Cardiac muscle cell (in vitro differentiated cells and primary cell): ENCODE measurements around the gene TSFM. TPM values are rescaled to one million over a fixed set of nuclear protein-coding genes. Genes with fewer than 3 reads are reported as not detected.

Experiments used
- DNase-seq, 2 donors: peaks; one replicate each; pipeline versions ENCODE4 v3.0.0 to v3.0.0-alpha.2; 2010 to 2017; ENCODE audit warnings: low read depth in 1 of 2, low spot score in 1 of 2
- H3K27ac ChIP-seq: fragments of 200-600 bp; sonication (generic); 2 replicates; pipeline ENCODE4 v1.5.1; 2016
- H3K27me3 ChIP-seq: fragments of 200-600 bp; sonication (generic); 2 replicates; pipeline ENCODE4 v1.6.0; 2016; ENCODE audit warnings: control low read depth
- H3K36me3 ChIP-seq: fragments of 200-600 bp; sonication (generic); 2 replicates; pipeline ENCODE4 v1.5.1; 2016; ENCODE audit warnings: control low read depth
- H3K4me1 ChIP-seq: fragments of 200-600 bp; sonication (generic); 2 replicates; pipeline ENCODE4 v1.8.1; 2017; ENCODE audit warnings: low read depth, mild to moderate bottlenecking, mixed run types
- H3K4me3 ChIP-seq: fragments of 200-600 bp; sonication (generic); 2 replicates; pipeline ENCODE4 v1.5.1; 2016; ENCODE audit warnings: mild to moderate bottlenecking
- H3K9me3 ChIP-seq: fragments of 200-600 bp; sonication (generic); 2 replicates; pipeline ENCODE4 v1.5.1; 2017; ENCODE audit warnings: low read depth, mild to moderate bottlenecking, control low read depth
- CTCF ChIP-seq: IDR thresholded peaks from 2 replicates; pipeline ENCODE4 v1.5.1; 2012; ENCODE audit warnings: low read depth, mild to moderate bottlenecking, low read length
- polyA plus RNA-seq: library from polyadenylated mRNA; unstranded; fragments of >200 nt; fragmentation: Nextera tagmentation; extraction: Ambion mirVana; gene quantifications from 2 replicates; pipeline ENCODE4 v1.2.1, GENCODE V29; 2016
- total RNA-seq: library from RNA; depleted of rRNA; stranded (reverse); fragments of >200 nt; gene quantifications from 2 replicates; pipeline ENCODE4 v1.2.3, GENCODE V29; 2016

The TSFM gene
- total and polyA plus RNA-seq, 2 experiments from 2014 or later = 22.6 to 66.7 TPM

DNA sequence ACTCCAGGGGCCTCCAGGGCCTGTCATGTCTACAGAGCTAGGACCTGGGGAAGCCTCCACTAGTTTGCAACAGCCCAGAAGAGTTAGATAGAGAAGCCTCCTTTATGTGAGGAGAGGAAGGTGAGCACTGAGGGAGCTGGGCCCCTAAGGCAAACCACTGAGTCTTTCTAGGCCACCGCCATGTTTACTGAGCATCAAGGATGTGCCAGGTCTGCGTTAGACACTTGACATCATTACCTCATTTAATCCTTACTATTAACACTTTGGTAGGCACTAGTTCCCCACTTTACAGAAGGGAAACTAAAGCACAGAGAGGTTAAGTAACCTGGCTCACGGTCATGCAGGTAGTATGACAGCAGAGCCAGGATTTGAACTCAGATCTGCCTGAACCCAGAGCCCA, 51.1 kb downstream of the TSFM start:
- peaks cover 62% of the 10 kb centered on the region for H3K4me1 ChIP-seq
- no peak for DNase-seq
- H3K27ac ChIP-seq = peak overlapping the region; percentile 73

DNA sequence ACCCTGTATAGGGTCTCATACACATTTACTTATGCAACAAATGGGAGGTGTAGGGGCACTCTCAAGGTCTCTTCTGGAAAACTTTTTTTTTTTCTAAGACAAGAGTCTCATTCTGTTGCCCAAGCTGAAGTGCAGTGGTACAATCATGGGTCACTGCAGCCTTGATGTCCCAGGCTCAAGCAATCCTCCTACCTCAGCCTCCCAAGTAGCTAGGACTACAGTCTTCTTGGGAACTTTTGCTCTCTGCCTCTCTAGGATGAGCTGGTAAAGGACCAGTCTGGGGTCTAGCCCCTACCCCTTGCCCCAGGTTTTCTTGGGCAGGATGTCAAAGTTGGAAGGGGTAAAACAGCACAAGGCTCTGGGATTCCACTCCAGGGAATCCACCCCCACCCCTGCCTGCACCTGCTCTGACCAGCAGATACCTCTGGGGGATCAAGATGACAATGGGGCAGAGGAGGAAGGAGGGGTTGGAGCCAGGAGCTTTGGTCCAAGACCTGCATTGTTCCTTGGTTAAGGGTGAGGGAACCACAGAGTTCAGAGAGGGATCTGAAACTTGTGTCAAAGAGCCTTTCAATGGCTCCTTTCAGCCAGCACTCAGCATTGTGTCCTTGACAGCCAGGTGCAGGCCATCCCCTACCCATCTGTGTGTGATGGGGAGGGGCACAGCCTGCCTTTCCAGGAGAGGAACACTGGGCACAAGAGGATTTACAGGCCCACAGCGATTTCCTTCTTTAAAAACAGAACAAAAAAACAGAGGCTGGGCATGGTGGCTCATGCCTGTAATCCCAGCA, 51.7 kb downstream of the TSFM start:
- Histone ChIP-seq H3K4me3 (no peak overlapping the region), H3K9me3 (no peaks in the 10 kb centered on the region), H3K27ac (peak overlapping the region; percentile 73), H3K27me3 (no peaks in the 10 kb centered on the region), H3K36me3 (peaks cover 1% of the 10 kb centered on the region), H3K4me1 (peaks cover 68% of the 10 kb centered on the region)
- DNase-seq = no peak
- no peak for TF ChIP-seq CTCF

More for the DNA sequence above, 51.1 kb downstream of the TSFM start:
- Histone ChIP-seq H3K36me3 (peaks cover 7% of the 10 kb centered on the region), H3K4me3 (no peak overlapping the region), H3K9me3 (no peaks in the 10 kb centered on the region), H3K27me3 (no peaks in the 10 kb centered on the region)
- no peak for TF ChIP-seq CTCF

DNA sequence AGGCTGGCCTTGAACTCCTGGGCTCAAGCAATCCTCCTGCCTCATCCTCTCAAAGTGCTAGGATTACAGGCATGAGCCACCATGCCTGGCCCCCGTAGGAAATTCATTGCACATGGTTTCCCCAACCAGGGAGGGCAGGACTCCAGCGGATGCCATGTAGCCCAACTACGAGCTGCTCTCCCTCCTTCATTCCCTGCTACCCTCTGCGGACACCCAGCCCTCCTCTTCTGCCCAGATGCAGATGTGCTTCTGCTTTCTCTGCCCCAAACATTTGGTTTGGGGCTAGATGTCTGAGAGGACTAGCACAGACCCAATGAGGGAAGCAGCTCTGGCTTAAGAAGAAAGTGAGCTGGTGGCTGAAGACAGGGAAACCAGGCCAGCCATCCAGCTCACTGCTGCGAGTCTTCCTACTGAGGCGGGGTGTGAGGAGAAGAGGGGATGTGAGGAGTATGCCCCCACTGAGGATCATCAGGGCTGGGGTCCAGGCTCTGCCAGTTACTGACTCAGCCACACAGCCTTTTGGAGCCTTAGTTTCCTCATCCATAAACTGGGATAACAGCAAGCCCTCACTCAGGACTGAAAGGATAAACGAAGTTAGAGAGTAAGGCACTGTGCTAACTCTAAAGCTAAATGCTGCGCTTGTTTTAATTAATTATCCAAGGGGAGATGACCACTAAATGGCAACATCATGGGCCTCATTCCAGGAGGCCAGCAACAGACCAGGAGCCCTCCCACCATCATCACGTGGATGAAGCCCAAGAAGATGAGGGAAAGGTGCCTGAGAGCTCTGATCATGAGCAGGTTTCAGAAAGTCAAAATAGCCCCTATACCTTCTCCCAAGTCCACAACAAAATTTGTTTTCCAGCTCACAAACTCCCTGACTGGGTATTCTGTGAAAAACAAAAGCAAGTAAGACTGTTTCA, 53.0 kb downstream of the TSFM start:
- Histone ChIP-seq H3K27ac (peak overlapping the region; percentile 87), H3K4me3 (no peak overlapping the region), H3K4me1 (peaks cover 82% of the 10 kb centered on the region), H3K27me3 (no peaks in the 10 kb centered on the region), H3K36me3 (no peaks in the 10 kb centered on the region), H3K9me3 (no peaks in the 10 kb centered on the region)
- no peak for DNase-seq
- TF ChIP-seq CTCF = no peak

DNA sequence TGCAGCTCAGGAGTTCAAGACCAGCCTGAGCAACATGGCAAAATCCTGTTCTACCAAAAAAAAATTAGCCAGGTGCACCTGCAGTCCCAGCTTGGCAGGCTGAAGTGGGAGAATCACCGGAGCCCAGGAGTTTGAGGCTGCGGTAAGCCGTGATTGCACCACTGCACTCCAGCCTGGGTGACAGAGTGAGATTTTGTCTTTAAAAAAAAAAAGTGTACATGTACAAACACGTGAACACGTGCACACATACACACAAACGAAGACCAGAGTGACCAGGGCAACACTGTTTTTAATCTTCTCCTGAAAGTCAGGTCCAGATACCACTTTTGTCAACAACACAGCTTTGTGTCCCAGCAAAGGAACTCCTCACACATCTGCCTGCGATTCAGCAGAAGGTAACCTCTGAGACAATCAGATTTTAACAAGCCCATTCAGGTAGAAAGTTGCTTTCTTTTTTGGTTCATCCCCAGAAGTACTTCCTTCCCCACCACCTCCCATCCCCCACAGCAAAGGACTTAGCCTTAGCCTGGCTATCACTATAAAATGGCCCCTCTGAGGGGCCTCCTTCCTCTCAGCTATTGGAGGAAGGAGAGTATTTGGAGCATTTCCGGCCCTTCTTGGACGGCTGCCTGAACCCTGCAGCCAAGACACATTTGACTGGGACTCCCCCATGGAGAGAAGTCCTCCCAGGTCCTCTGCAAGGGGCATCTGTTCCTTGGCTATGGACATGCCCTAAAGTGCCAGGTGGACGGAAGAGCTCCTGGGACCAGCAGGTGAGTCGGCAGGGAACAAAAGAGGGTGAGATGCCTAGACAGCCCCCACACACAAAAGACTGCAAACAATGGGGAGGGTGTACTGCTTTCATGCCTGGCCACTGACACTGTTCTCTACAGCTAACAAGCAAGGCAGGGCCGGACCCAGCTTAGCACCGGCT, 54.1 kb downstream of the TSFM start:
- peaks cover 88% of the 10 kb centered on the region for H3K4me1 ChIP-seq
- no peak for TF ChIP-seq CTCF
- H3K36me3 ChIP-seq = no peaks in the 10 kb centered on the region
- peak; percentile 66 to 95 for DNase-seq
- no peaks in the 10 kb centered on the region for H3K27me3 ChIP-seq
- peak overlapping the region; percentile 87 for H3K27ac ChIP-seq
- no peaks in the 10 kb centered on the region for H3K9me3 ChIP-seq
- H3K4me3 ChIP-seq = no peak overlapping the region
